Osteocyte (in vitro differentiated cells): ENCODE data around the gene CRHR2. TPM values are rescaled to one million over a fixed set of nuclear protein-coding genes. Genes with fewer than 3 reads are reported as not detected.

Source experiments
- DNase-seq: peaks from one replicate; pipeline ENCODE4 v3.0.0; 2021; ENCODE audit warnings: mixed read lengths; ENCODE audit not compliant: unreplicated experiment; ENCODE audit errors: extremely low spot score
- H3K27ac Mint-ChIP-seq: one replicate; pipeline ENCODE4 v1.8.0; 2021; ENCODE audit warnings: mild to moderate bottlenecking, mixed read lengths; ENCODE audit not compliant: unreplicated experiment
- H3K27me3 Mint-ChIP-seq: one replicate; pipeline ENCODE4 v1.8.0; 2021; ENCODE audit warnings: mixed read lengths; ENCODE audit not compliant: unreplicated experiment
- H3K36me3 Mint-ChIP-seq: one replicate; pipeline ENCODE4 v1.8.0; 2021; ENCODE audit warnings: mixed read lengths; ENCODE audit not compliant: unreplicated experiment
- H3K4me1 Mint-ChIP-seq: one replicate; pipeline ENCODE4 v1.8.0; 2021; ENCODE audit warnings: mixed read lengths; ENCODE audit not compliant: unreplicated experiment
- H3K4me3 Mint-ChIP-seq: one replicate; pipeline ENCODE4 v1.8.0; 2021; ENCODE audit warnings: mild to moderate bottlenecking, moderate library complexity, mixed read lengths; ENCODE audit not compliant: unreplicated experiment
- H3K9me3 Mint-ChIP-seq: one replicate; pipeline ENCODE4 v1.8.0; 2021; ENCODE audit warnings: mixed read lengths; ENCODE audit not compliant: unreplicated experiment
- CTCF ChIP-seq: fragments of 200-600 bp; sonication (generic); IDR thresholded peaks from 2 replicates; pipeline ENCODE4 v1.5.0; 2021; ENCODE audit warnings: antibody characterized with exemption, mild to moderate bottlenecking, moderate library complexity
- total RNA-seq: library from RNA; stranded (reverse); gene quantifications from 2 replicates; pipeline ENCODE4 v1.2.1, GENCODE V29; 2021

Gene CRHR2
- total RNA-seq, 1 donor from 2014 or later = not detected

- H3K4me1 Mint-ChIP-seq = peaks cover 10% of the 10 kb centered on the region
- peak overlapping the region; percentile 62 for H3K4me3 Mint-ChIP-seq
- no peak for TF ChIP-seq CTCF
- H3K9me3 Mint-ChIP-seq = no peaks in the 10 kb centered on the region
- DNase-seq = no peak
- H3K36me3 Mint-ChIP-seq = no peaks in the 10 kb centered on the region
- H3K27me3 Mint-ChIP-seq = peaks cover 84% of the 10 kb centered on the region
- H3K27ac Mint-ChIP-seq = no peak overlapping the region
Observed at GRCh38 chr7:30681815-30682211, 443 bp downstream of the CRHR2 start.

GRCh38 chr7:30681331-30681797, 892 bp downstream of the CRHR2 start:
- no peak for TF ChIP-seq CTCF
- Mint-ChIP-seq H3K4me3 (peak overlapping the region; percentile 62), H3K9me3 (no peaks in the 10 kb centered on the region), H3K4me1 (peaks cover 10% of the 10 kb centered on the region), H3K27me3 (peaks cover 88% of the 10 kb centered on the region), H3K27ac (no peak overlapping the region), H3K36me3 (no peaks in the 10 kb centered on the region)
- no peak for DNase-seq

- Mint-ChIP-seq H3K9me3 (no peaks in the 10 kb centered on the region), H3K27me3 (peaks cover 81% of the 10 kb centered on the region), H3K4me3 (no peak overlapping the region), H3K4me1 (peaks cover 10% of the 10 kb centered on the region), H3K36me3 (no peaks in the 10 kb centered on the region), H3K27ac (no peak overlapping the region)
- no peak for DNase-seq
- no peak for TF ChIP-seq CTCF
Observed at GRCh38 chr7:30679664-30680063, 2.6 kb downstream of the CRHR2 start.

- no peak overlapping the region for H3K27ac Mint-ChIP-seq
- H3K4me1 Mint-ChIP-seq = peaks cover 10% of the 10 kb centered on the region
- H3K36me3 Mint-ChIP-seq = no peaks in the 10 kb centered on the region
- no peak overlapping the region for H3K4me3 Mint-ChIP-seq
- H3K27me3 Mint-ChIP-seq = peaks cover 72% of the 10 kb centered on the region
- H3K9me3 Mint-ChIP-seq = no peaks in the 10 kb centered on the region
- no peak for TF ChIP-seq CTCF
- no peak for DNase-seq
Observed at GRCh38 chr7:30678805-30679204, 3.5 kb downstream of the CRHR2 start.

- Mint-ChIP-seq H3K4me3 (no peak overlapping the region), H3K4me1 (no peaks in the 10 kb centered on the region), H3K27me3 (peaks cover 45% of the 10 kb centered on the region), H3K27ac (no peak overlapping the region), H3K36me3 (no peaks in the 10 kb centered on the region), H3K9me3 (no peaks in the 10 kb centered on the region)
- DNase-seq = no peak
- no peak for TF ChIP-seq CTCF
Observed at GRCh38 chr7:30674876-30675275, 7.4 kb downstream of the CRHR2 start.
